Upper lobe of left lung (tissue), 6 donors: Measurements from ENCODE around the gene MXI1. TPM values are rescaled to one million over a fixed set of nuclear protein-coding genes. Genes with fewer than 3 reads are reported as not detected.

ENCODE experiments used
- ATAC-seq, 2 donors: fragments of 200-7000 bp; cut with Tn5 transposase; one replicate each; pipeline ENCODE4 v1.9.1; 2022; ENCODE audit warnings: mild to moderate bottlenecking in 2 of 2, moderate library complexity in 2 of 2; ENCODE audit not compliant: low FRiP score in 2 of 2
- DNase-seq, 2 donors: peaks; one replicate each; pipeline ENCODE4 v3.0.0-alpha.2; 2019 to 2020
- H3K27ac ChIP-seq, 4 donors: fragments of 200-600 bp; sonication (generic); one replicate each; pipeline ENCODE4 v1.5.1; 2016 to 2019
- H3K27me3 ChIP-seq, 4 donors: fragments of 200-600 bp; sonication (generic); one replicate each; pipeline ENCODE4 v1.5.1; 2017 to 2019
- H3K36me3 ChIP-seq, 4 donors: fragments of 200-600 bp; sonication (generic); one replicate each; pipeline ENCODE4 v1.5.1; 2016 to 2019
- H3K4me1 ChIP-seq, 4 donors: fragments of 200-600 bp; sonication (generic); one replicate each; pipeline ENCODE4 v1.5.1; 2018 to 2019
- H3K4me3 ChIP-seq, 4 donors: fragments of 200-600 bp; sonication (generic); one replicate each; pipeline ENCODE4 v1.5.1; 2017 to 2019; ENCODE audit warnings: mild to moderate bottlenecking in 2 of 4, moderate library complexity in 1 of 4
- H3K9me3 ChIP-seq, 4 donors: fragments of 200-600 bp; sonication (generic); one replicate each; pipeline ENCODE4 v1.5.1; 2018 to 2019
- CTCF ChIP-seq, 6 experiments: fragments of 450-650 bp in 4 of 6; fragments of 200-600 bp in 2 of 6; sonication (generic) in 2 of 6; IDR thresholded peaks; one replicate each; pipeline ENCODE4 v1.5.1; 2016 to 2019; ENCODE audit warnings: antibody characterized with exemption in 6 of 6
- EP300 ChIP-seq, 4 donors: sonication (generic); formaldehyde crosslinking; IDR thresholded peaks; one replicate each; pipeline ENCODE4 v1.5.1; 2017; ENCODE audit warnings: antibody characterized with exemption in 4 of 4, control low read depth in 2 of 4
- POLR2A ChIP-seq, 4 donors: fragments of 450-650 bp; IDR thresholded peaks; one replicate each; pipeline ENCODE4 v1.5.1; 2016 to 2017; ENCODE audit warnings: antibody characterized with exemption in 4 of 4, mild to moderate bottlenecking in 2 of 4
- POLR2AphosphoS5 ChIP-seq, 2 donors: sonication (generic); formaldehyde crosslinking; IDR thresholded peaks; one replicate each; pipeline ENCODE4 v1.5.1; 2017; ENCODE audit warnings: antibody characterized with exemption in 2 of 2
- WGBS, 2 donors: methylation state at CpG; one replicate each; pipeline ENCODE4 v1.1.5; 2017 to 2018; 5-methylcytosine and 5-hydroxymethylcytosine counted together
- total RNA-seq, 6 donors: library from RNA; depleted of rRNA in 4 of 6; stranded (reverse); fragments of >200 nt in 4 of 6; gene quantifications; one replicate each; pipeline versions ENCODE4 v1.1.0 to v1.2.1, GENCODE V29; 2016 to 2021
- donor health status: DM: no; HTN: no; CAD: no; lungs with moderate emphysema.
- donor health status: DM: no; HTN: yes; CAD: no; lungs with severe emphysema.

The MXI1 gene
- total RNA-seq, 6 donors from 2014 or later, result 27.7 to 90.1 (median 45.2) TPM

GRCh38 chr10:110209926-110210673, 2.7 kb downstream of the MXI1 start:
- no peaks in the 10 kb centered on the region for H3K9me3 ChIP-seq
- no peaks in the 10 kb centered on the region for H3K27me3 ChIP-seq
- peak overlapping the region; percentile 81 to 97 (median 90) for H3K27ac ChIP-seq
- H3K4me3 ChIP-seq, result peak overlapping the region; percentile 65 to 82 (median 71)
- ATAC-seq, result peak; percentile 27 to 42
- no peaks in the 10 kb centered on the region for H3K36me3 ChIP-seq
- 1 to 2% methylated on average over 23 to 29 of the region's 63 CpGs for WGBS, 2 donors
- H3K4me1 ChIP-seq, result peaks cover 13 to 41% (median 18%) of the 10 kb centered on the region in 4 donors
- no peak for TF ChIP-seq POLR2A (IDR thresholded peaks at IDR 0.05)
- TF ChIP-seq POLR2AphosphoS5 (IDR thresholded peaks at IDR 0.05), result no peak
- TF ChIP-seq EP300 (IDR thresholded peaks at IDR 0.05), result no peak
- peak in 1 of 6 experiments; percentile 1 for TF ChIP-seq CTCF (IDR thresholded peaks at IDR 0.05)
- peak in 1 of 2 donors; percentile 92 for DNase-seq

GRCh38 chr10:110210674-110211464, 3.5 kb downstream of the MXI1 start:
- TF ChIP-seq POLR2AphosphoS5 (IDR thresholded peaks at IDR 0.05), result peak; percentile 64 to 76
- no peak for TF ChIP-seq CTCF (IDR thresholded peaks at IDR 0.05)
- peak in 1 of 4 donors; percentile 36 for TF ChIP-seq EP300 (IDR thresholded peaks at IDR 0.05)
- peak in 3 of 4 donors; percentile 58 to 69 (median 66) for TF ChIP-seq POLR2A (IDR thresholded peaks at IDR 0.05)
- Histone ChIP-seq H3K4me1 (peaks cover 15 to 41% (median 20%) of the 10 kb centered on the region in 4 donors), H3K4me3 (peak overlapping the region; percentile 65 to 82 (median 71)), H3K27ac (peak overlapping the region; percentile 81 to 97 (median 90)), H3K36me3 (no peaks in the 10 kb centered on the region), H3K27me3 (no peaks in the 10 kb centered on the region), H3K9me3 (no peaks in the 10 kb centered on the region)
- 1% methylated on average over 33 to 57 of the region's 61 CpGs for WGBS, 2 donors
- peak; percentile 95 to 96 for DNase-seq
- peak; percentile 94 to 95 for ATAC-seq

- no peak for DNase-seq
- no peaks in the 10 kb centered on the region for H3K27me3 ChIP-seq
- H3K4me1 ChIP-seq, result peaks cover 20 to 41% (median 22%) of the 10 kb centered on the region in 4 donors
- peak in 1 of 2 donors; percentile 1 for ATAC-seq
- no peaks in the 10 kb centered on the region for H3K36me3 ChIP-seq
- TF ChIP-seq POLR2AphosphoS5 (IDR thresholded peaks at IDR 0.05) (no peak), POLR2A (IDR thresholded peaks at IDR 0.05) (peak in 3 of 4 donors; percentile 20 to 62 (median 49)), EP300 (IDR thresholded peaks at IDR 0.05) (no peak), CTCF (IDR thresholded peaks at IDR 0.05) (peak in 1 of 6 experiments; percentile 5)
- H3K4me3 ChIP-seq, result peak overlapping the region in 3 of 4 donors; percentile 65 to 72 (median 70)
- 5 to 8% methylated on average over 8 to 10 of the region's 10 CpGs for WGBS, 2 donors
- H3K9me3 ChIP-seq, result no peaks in the 10 kb centered on the region
- peak overlapping the region; percentile 81 to 97 (median 90) for H3K27ac ChIP-seq
Measured at GRCh38 chr10:110211465-110211843, 4.0 kb downstream of the MXI1 start.

GRCh38 chr10:110212119-110213006, 5.0 kb downstream of the MXI1 start:
- WGBS, 2 donors, result 66 to 68% methylated on average over 5 of the region's 5 CpGs
- Histone ChIP-seq H3K4me1 (peaks cover 15 to 32% (median 19%) of the 10 kb centered on the region in 4 donors), H3K9me3 (no peaks in the 10 kb centered on the region), H3K27me3 (no peaks in the 10 kb centered on the region), H3K27ac (peak overlapping the region; percentile 81 to 97 (median 90)), H3K4me3 (peak overlapping the region in 2 of 4 donors; percentile 70 to 72), H3K36me3 (no peaks in the 10 kb centered on the region)
- DNase-seq, result peak in 1 of 2 donors; percentile 77
- TF ChIP-seq EP300 (IDR thresholded peaks at IDR 0.05), result no peak
- peak in 1 of 2 donors; percentile 67 for TF ChIP-seq POLR2AphosphoS5 (IDR thresholded peaks at IDR 0.05)
- TF ChIP-seq POLR2A (IDR thresholded peaks at IDR 0.05), result peak in 2 of 4 donors; percentile 41 to 62
- no peak for TF ChIP-seq CTCF (IDR thresholded peaks at IDR 0.05)
- peak; percentile 20 to 30 for ATAC-seq
